CD14-positive monocyte (primary cell): ENCODE data around the gene GIT2. TPM values are rescaled to one million over a fixed set of nuclear protein-coding genes. Genes with fewer than 3 reads are reported as not detected.
A peak's percentile ranks its signal among the peaks of the same experiment; 100 is the strongest.

ENCODE experiments used
- DNase-seq, 3 donors: peaks; one replicate each; pipeline ENCODE4 v3.0.0-alpha.2; 2011 to 2022
- H2AFZ ChIP-seq: 2 replicates; pipeline ENCODE4 v1.6.0; 2012; ENCODE audit warnings: mild to moderate bottlenecking, low read depth, low read length, inconsistent platforms; ENCODE audit not compliant: insufficient read depth, poor library complexity, severe bottlenecking
- H3K27ac ChIP-seq, 2 donors: 1 replicate in 1 of 2; 2 replicates in 1 of 2; pipeline ENCODE4 v1.5.1; 2012 to 2013; ENCODE audit warnings: low read length in 2 of 2, control low read depth in 1 of 2, inconsistent platforms in 1 of 2, low read depth in 1 of 2, mild to moderate bottlenecking in 1 of 2
- H3K27me3 ChIP-seq, 2 donors: one replicate each; pipeline versions ENCODE4 v1.6.0 to v1.6.1; 2011 to 2013; ENCODE audit warnings: low read length in 2 of 2; ENCODE audit not compliant: control insufficient read depth in 2 of 2, insufficient read depth in 2 of 2
- H3K36me3 ChIP-seq, 2 donors: replicated peaks in 1 of 2; 1 replicate in 1 of 2; 2 replicates in 1 of 2; pipeline versions ENCODE4 v1.5.1 to v1.6.1; 2012 to 2013; ENCODE audit warnings: low read length in 2 of 2, control low read depth in 1 of 2, inconsistent platforms in 1 of 2, mild to moderate bottlenecking in 1 of 2; ENCODE audit not compliant: insufficient read depth in 2 of 2, control insufficient read depth in 1 of 2
- H3K4me1 ChIP-seq, 2 donors: 1 replicate in 1 of 2; 2 replicates in 1 of 2; pipeline versions ENCODE4 v1.5.1 to v1.6.1; 2012 to 2013; ENCODE audit warnings: low read length in 2 of 2, control low read depth in 1 of 2, inconsistent platforms in 1 of 2, mild to moderate bottlenecking in 1 of 2, moderate library complexity in 1 of 2; ENCODE audit not compliant: insufficient read depth in 2 of 2, control insufficient read depth in 1 of 2
- H3K4me2 ChIP-seq: replicated peaks from 2 replicates; pipeline ENCODE3; 2012; ENCODE audit warnings: low read length, moderate library complexity, mild to moderate bottlenecking; ENCODE audit not compliant: poor library complexity, severe bottlenecking; ENCODE audit errors: extremely low read depth
- H3K4me3 ChIP-seq, 3 experiments: fragments of 200-600 bp in 1 of 3; sonication (generic) in 1 of 3; replicated peaks in 1 of 3; 1 replicate in 2 of 3; 2 replicates in 1 of 3; pipeline ENCODE4 v1.5.1; 2011 to 2013; ENCODE audit warnings: low read length in 3 of 3, mild to moderate bottlenecking in 3 of 3, control low read depth in 2 of 3, low read depth in 2 of 3, inconsistent platforms in 1 of 3, moderate library complexity in 1 of 3
- H3K79me2 ChIP-seq: 2 replicates; pipeline ENCODE4 v1.6.0; 2012; ENCODE audit warnings: mild to moderate bottlenecking, control low read depth, inconsistent platforms, low read length, moderate library complexity; ENCODE audit not compliant: insufficient read depth
- H3K9ac ChIP-seq: 2 replicates; pipeline ENCODE4 v1.6.0; 2017; ENCODE audit warnings: low read length, mild to moderate bottlenecking; ENCODE audit not compliant: insufficient read depth, poor library complexity, severe bottlenecking
- H3K9me3 ChIP-seq, 2 donors: replicated peaks in 1 of 2; 1 replicate in 1 of 2; 2 replicates in 1 of 2; pipeline versions ENCODE4 v1.5.1 to v1.6.1; 2012 to 2013; ENCODE audit warnings: low read length in 2 of 2, control low read depth in 1 of 2; ENCODE audit not compliant: control insufficient read depth in 1 of 2, insufficient read depth in 1 of 2
- H4K20me1 ChIP-seq: 2 replicates; pipeline ENCODE4 v1.6.0; 2012; ENCODE audit warnings: mild to moderate bottlenecking, low read length, control low read depth, moderate library complexity; ENCODE audit not compliant: insufficient read depth
- H3K27ac Mint-ChIP-seq, 7 donors: one replicate each; pipeline ENCODE4 v1.8.0; 2020; ENCODE audit warnings: mild to moderate bottlenecking in 7 of 7, mixed read lengths in 7 of 7, moderate library complexity in 6 of 7, inconsistent platforms in 2 of 7
- H3K27me3 Mint-ChIP-seq, 3 donors: one replicate each; pipeline ENCODE4 v1.8.0; 2021 to 2022; ENCODE audit warnings: low read depth in 3 of 3, mild to moderate bottlenecking in 3 of 3, mixed read lengths in 3 of 3, moderate library complexity in 3 of 3, inconsistent platforms in 1 of 3
- H3K36me3 Mint-ChIP-seq, 2 donors: one replicate each; pipeline ENCODE4 v1.8.0; 2020; ENCODE audit warnings: mixed read lengths in 2 of 2, inconsistent platforms in 1 of 2, mild to moderate bottlenecking in 1 of 2
- H3K4me1 Mint-ChIP-seq: one replicate; pipeline ENCODE4 v1.8.0; 2020; ENCODE audit warnings: mild to moderate bottlenecking, mixed read lengths
- H3K4me3 Mint-ChIP-seq, 2 donors: one replicate each; pipeline ENCODE4 v1.8.0; 2020; ENCODE audit warnings: mild to moderate bottlenecking in 2 of 2, mixed read lengths in 2 of 2, moderate library complexity in 1 of 2
- H3K9me3 Mint-ChIP-seq, 7 donors: one replicate each; pipeline ENCODE4 v1.8.0; 2020 to 2022; ENCODE audit warnings: mixed read lengths in 7 of 7, mild to moderate bottlenecking in 6 of 7, moderate library complexity in 6 of 7, inconsistent platforms in 2 of 7
- WGBS: methylation state at CpG from one replicate; pipeline ENCODE4 v1.1.5; 2013; ENCODE audit warnings: missing lambda C conversion rate; ENCODE audit not compliant: insufficient coverage; 5-methylcytosine and 5-hydroxymethylcytosine counted together
- intact Hi-C, 2 donors: fragments of 100-400 bp; cut with micrococcal nuclease; formaldehyde crosslinking; loops; one replicate each; pipeline versions ENCODE4 v1.15.0 to v1.15.1; 2023
- polyA plus RNA-seq, 3 donors: library from polyadenylated mRNA; depleted of rRNA in 1 of 3; unstranded in 2 of 3; stranded (reverse) in 1 of 3; fragments of 300-500 nt in 2 of 3; fragments of >200 nt in 1 of 3; fragmentation: Illumina TruSeq in 2 of 3; gene quantifications; 1 replicate in 2 of 3; 2 replicates in 1 of 3; pipeline ENCODE4 v1.2.3, GENCODE V29; 2012 to 2021
- TF ChIP-seq, protein P1 (sequence below): fragments of 200-600 bp; IDR thresholded peaks from one replicate; pipeline ENCODE4 v1.8.0; 2022; ENCODE audit warnings: antibody characterized with exemption, mild to moderate bottlenecking

GIT2 gene
- polyA plus RNA-seq, 3 donors = 75.8 to 139 (median 98.8) TPM

DNA sequence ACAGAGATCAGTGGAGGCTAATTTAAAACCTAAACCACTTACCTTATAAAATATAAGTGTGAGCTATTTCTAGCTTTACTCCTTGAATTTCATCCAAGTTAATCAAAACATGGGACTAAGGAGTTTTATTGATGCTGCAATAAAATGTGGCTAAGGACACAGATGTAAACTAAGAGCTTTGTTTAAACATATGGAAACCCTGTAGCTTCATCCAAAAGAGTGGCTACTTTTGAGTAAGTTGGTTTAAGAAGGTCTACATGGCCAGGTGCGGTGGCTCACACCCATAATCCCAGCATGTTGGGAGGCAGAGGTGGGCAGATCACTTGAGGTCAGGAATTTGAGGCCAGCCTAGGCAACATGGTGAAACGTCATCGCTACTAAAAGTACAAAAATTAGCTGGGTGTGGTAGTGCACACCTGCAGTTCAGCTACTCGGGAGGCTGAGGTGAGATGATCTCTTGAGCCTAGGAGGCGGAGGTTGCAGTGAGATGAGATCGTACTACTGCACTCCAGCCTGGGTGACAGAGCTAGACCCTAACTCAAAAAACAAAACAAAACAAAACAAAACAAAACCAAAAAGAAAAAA is 55.7 kb downstream of the GIT2 start:
- TF ChIP-seq, protein P1, sequence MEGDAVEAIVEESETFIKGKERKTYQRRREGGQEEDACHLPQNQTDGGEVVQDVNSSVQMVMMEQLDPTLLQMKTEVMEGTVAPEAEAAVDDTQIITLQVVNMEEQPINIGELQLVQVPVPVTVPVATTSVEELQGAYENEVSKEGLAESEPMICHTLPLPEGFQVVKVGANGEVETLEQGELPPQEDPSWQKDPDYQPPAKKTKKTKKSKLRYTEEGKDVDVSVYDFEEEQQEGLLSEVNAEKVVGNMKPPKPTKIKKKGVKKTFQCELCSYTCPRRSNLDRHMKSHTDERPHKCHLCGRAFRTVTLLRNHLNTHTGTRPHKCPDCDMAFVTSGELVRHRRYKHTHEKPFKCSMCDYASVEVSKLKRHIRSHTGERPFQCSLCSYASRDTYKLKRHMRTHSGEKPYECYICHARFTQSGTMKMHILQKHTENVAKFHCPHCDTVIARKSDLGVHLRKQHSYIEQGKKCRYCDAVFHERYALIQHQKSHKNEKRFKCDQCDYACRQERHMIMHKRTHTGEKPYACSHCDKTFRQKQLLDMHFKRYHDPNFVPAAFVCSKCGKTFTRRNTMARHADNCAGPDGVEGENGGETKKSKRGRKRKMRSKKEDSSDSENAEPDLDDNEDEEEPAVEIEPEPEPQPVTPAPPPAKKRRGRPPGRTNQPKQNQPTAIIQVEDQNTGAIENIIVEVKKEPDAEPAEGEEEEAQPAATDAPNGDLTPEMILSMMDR = no peak
- Mint-ChIP-seq H3K36me3 (peaks cover 73 to 95% of the 10 kb centered on the region in 2 donors), H3K27me3 (no peaks in the 10 kb centered on the region), H3K4me1 (peaks cover 9% of the 10 kb centered on the region), H3K4me3 (no peak overlapping the region), H3K9me3 (no peaks in the 10 kb centered on the region), H3K27ac (peak overlapping the region in 2 of 7 donors; percentile 13 to 71)
- peaks cover 62 to 97% of the 10 kb centered on the region in 2 donors for H3K36me3 ChIP-seq
- no peaks in the 10 kb centered on the region for H3K27me3 ChIP-seq
- H3K4me1 ChIP-seq = peaks cover 7 to 8% of the 10 kb centered on the region in 2 donors
- H3K4me2 ChIP-seq = no peak overlapping the region
- 100% methylated on average over 1 of the region's 6 CpGs for WGBS
- no peak overlapping the region for H3K4me3 ChIP-seq
- intact Hi-C loops = no loop called here
- H3K9ac ChIP-seq = no peak overlapping the region
- no peaks in the 10 kb centered on the region for H3K9me3 ChIP-seq
- H3K27ac ChIP-seq = no peak overlapping the region
- H4K20me1 ChIP-seq = peaks cover 47% of the 10 kb centered on the region
- no peaks in the 10 kb centered on the region for H3K79me2 ChIP-seq
- DNase-seq = no peak
- no peak overlapping the region for H2AFZ ChIP-seq

DNA sequence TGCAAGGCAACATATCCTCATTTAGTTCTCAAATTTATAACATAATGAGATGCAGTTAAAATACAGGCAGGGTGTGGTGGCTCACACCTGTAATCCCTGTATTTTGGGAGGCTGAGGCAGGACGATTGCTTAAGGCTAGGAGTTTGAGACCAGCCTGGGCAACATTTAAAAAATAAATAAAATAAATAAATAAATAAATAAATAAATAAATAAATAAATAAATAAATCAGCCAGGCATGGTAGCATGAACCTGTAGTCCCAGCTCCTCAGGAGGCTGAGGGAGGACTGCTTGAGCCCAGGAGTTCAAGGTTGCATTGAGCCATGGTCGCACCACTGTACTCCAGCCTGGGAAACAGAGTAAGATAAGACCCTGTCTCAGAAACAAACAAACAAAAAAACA is 56.7 kb downstream of the GIT2 start:
- Mint-ChIP-seq H3K36me3 (peaks cover 71 to 95% of the 10 kb centered on the region in 2 donors), H3K27ac (no peak overlapping the region), H3K4me1 (no peaks in the 10 kb centered on the region), H3K9me3 (no peaks in the 10 kb centered on the region), H3K27me3 (no peaks in the 10 kb centered on the region), H3K4me3 (no peak overlapping the region)
- no peak overlapping the region for H3K4me3 ChIP-seq
- TF ChIP-seq, protein P1 = no peak
- H3K79me2 ChIP-seq = no peaks in the 10 kb centered on the region
- DNase-seq = no peak
- H2AFZ ChIP-seq = no peak overlapping the region
- intact Hi-C loops = no loop called here
- H3K9me3 ChIP-seq = no peaks in the 10 kb centered on the region
- WGBS = 100% methylated on average over 1 of the region's 2 CpGs
- H4K20me1 ChIP-seq = peaks cover 37% of the 10 kb centered on the region
- H3K4me1 ChIP-seq = no peaks in the 10 kb centered on the region
- H3K9ac ChIP-seq = no peak overlapping the region
- no peaks in the 10 kb centered on the region for H3K27me3 ChIP-seq
- no peak overlapping the region for H3K27ac ChIP-seq
- H3K36me3 ChIP-seq = peaks cover 61 to 97% of the 10 kb centered on the region in 2 donors
- H3K4me2 ChIP-seq = no peak overlapping the region
